Neural cell (in vitro differentiated cells): ENCODE results near the gene FAM200B.

Source experiments
- EP300 ChIP-seq: fragments of 450-650 bp; conservative IDR thresholded peaks from 2 replicates; pipeline ENCODE4 v1.6.1; 2014; ENCODE audit warnings: antibody characterized with exemption, mild to moderate bottlenecking, moderate library complexity; ENCODE audit not compliant: poor library complexity, severe bottlenecking
- TF ChIP-seq, protein P1 (sequence below): fragments of 450-650 bp; IDR thresholded peaks from 2 replicates; pipeline ENCODE4 v1.5.1; 2014; ENCODE audit warnings: antibody characterized with exemption, mild to moderate bottlenecking, moderate library complexity; ENCODE audit not compliant: poor library complexity, severe bottlenecking

GRCh38 chr4:15672101-15672500 lies 9.5 kb upstream of the FAM200B start:
- TF ChIP-seq, protein P1, sequence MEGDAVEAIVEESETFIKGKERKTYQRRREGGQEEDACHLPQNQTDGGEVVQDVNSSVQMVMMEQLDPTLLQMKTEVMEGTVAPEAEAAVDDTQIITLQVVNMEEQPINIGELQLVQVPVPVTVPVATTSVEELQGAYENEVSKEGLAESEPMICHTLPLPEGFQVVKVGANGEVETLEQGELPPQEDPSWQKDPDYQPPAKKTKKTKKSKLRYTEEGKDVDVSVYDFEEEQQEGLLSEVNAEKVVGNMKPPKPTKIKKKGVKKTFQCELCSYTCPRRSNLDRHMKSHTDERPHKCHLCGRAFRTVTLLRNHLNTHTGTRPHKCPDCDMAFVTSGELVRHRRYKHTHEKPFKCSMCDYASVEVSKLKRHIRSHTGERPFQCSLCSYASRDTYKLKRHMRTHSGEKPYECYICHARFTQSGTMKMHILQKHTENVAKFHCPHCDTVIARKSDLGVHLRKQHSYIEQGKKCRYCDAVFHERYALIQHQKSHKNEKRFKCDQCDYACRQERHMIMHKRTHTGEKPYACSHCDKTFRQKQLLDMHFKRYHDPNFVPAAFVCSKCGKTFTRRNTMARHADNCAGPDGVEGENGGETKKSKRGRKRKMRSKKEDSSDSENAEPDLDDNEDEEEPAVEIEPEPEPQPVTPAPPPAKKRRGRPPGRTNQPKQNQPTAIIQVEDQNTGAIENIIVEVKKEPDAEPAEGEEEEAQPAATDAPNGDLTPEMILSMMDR: no peak
- no peak for TF ChIP-seq EP300
